GM19467 (cell line): ENCODE measurements around the gene THRSP.
"Not testable (repeated sequence)": the region's sequence is repeated elsewhere in the genome, so short reads cannot be mapped to it uniquely, and the experiment has no call there.

Source experiments
- ATAC-seq: cut with Tn5 transposase; IDR thresholded peaks from one replicate; pipeline ENCODE4 v1.9.1; 2021; ENCODE audit warnings: mild to moderate bottlenecking, moderate library complexity; ENCODE audit not compliant: unreplicated experiment

THRSP gene

GRCh38 chr11:78085972-78086371 is 22.3 kb downstream of the THRSP start:
- ATAC-seq, result no peak

- not testable (repeated sequence) for ATAC-seq
Measured at GRCh38 chr11:78086521-78087074, 22.9 kb downstream of the THRSP start.

- no peak for ATAC-seq
Measured at GRCh38 chr11:78094250-78094649, 30.6 kb downstream of the THRSP start.

GRCh38 chr11:78097666-78098385 is 34.2 kb downstream of the THRSP start:
- ATAC-seq, result no peak

GRCh38 chr11:78099666-78100065 is 36.0 kb downstream of the THRSP start:
- no peak for ATAC-seq

- ATAC-seq, result no peak
Measured at GRCh38 chr11:78100261-78100660, 36.6 kb downstream of the THRSP start.

- no peak for ATAC-seq
Measured at GRCh38 chr11:78100676-78101472, 37.2 kb downstream of the THRSP start.

GRCh38 chr11:78109081-78110015 is 45.7 kb downstream of the THRSP start:
- no peak for ATAC-seq

GRCh38 chr11:78110351-78110750 is 46.7 kb downstream of the THRSP start:
- no peak for ATAC-seq

- no peak for ATAC-seq
Measured at GRCh38 chr11:78110830-78111229, 47.2 kb downstream of the THRSP start.

GRCh38 chr11:78111298-78111697 is 47.6 kb downstream of the THRSP start:
- no peak for ATAC-seq

- ATAC-seq, result no peak
Measured at GRCh38 chr11:78112582-78113275, 49.1 kb downstream of the THRSP start.
